IPS DF 6.9 (cell line): ENCODE data around the gene PLOD3.

Experiments
- DNase-seq: peaks from one replicate; pipeline ENCODE4 v3.0.0-alpha.2; 2013; ENCODE audit warnings: low read depth, low spot score
- H3K27ac ChIP-seq: one replicate; pipeline ENCODE4 v1.5.1; 2013; ENCODE audit warnings: low read length, control low read depth
- H3K27me3 ChIP-seq: 2 replicates; pipeline ENCODE4 v1.6.1; 2013; ENCODE audit warnings: mild to moderate bottlenecking, low read length; ENCODE audit not compliant: control insufficient read depth, insufficient read depth
- H3K36me3 ChIP-seq: 2 replicates; pipeline ENCODE4 v1.6.1; 2013; ENCODE audit warnings: low read length; ENCODE audit not compliant: control insufficient read depth, insufficient read depth
- H3K4me1 ChIP-seq: 2 replicates; pipeline ENCODE4 v1.6.1; 2013; ENCODE audit warnings: low read length; ENCODE audit not compliant: control insufficient read depth, insufficient read depth
- H3K4me3 ChIP-seq: 2 replicates; pipeline ENCODE4 v1.5.1; 2013; ENCODE audit warnings: mild to moderate bottlenecking, low read length
- H3K9me3 ChIP-seq: 2 replicates; pipeline ENCODE4 v1.6.1; 2013; ENCODE audit warnings: low read length, inconsistent platforms; ENCODE audit not compliant: control insufficient read depth, insufficient read depth
- WGBS: extraction: QIAGEN DNeasy Blood & Tissue Kit; methylation state at CpG from one replicate; pipeline ENCODE4 v1.1.7; 2013; ENCODE audit warnings: mixed read lengths, missing lambda C conversion rate; ENCODE audit not compliant: insufficient read length, insufficient coverage; 5-methylcytosine and 5-hydroxymethylcytosine counted together

PLOD3 gene

DNA sequence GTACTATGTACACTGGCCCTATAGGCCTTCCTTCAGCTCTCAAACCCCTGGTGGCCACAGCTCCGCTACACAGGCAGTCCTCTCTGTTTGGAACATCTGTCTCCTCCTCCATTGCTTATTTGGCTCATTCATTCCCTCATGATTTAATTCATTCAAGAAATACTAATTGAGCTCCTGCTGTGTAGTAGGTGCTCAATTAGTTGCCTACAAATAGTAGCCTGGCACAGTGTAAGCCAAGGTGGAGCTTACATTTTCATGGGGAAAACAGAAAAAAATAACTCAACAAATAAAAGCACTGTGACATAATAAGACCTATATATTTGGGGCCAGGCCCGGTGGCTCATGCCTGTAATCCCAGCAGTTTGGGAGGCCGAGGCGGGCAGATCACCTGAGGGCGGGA, 30.9 kb upstream of the PLOD3 start:
- no peak for DNase-seq
- H3K27me3 ChIP-seq = no peaks in the 10 kb centered on the region
- H3K4me1 ChIP-seq = peaks cover 4% of the 10 kb centered on the region; the same call in 1 of the 2 replicates
- H3K27ac ChIP-seq = no peak overlapping the region
- H3K36me3 ChIP-seq = no peaks in the 10 kb centered on the region
- no peak overlapping the region for H3K4me3 ChIP-seq
- H3K9me3 ChIP-seq = no peaks in the 10 kb centered on the region
- no CpG with 5 or more reads among the region's 5 CpGs for WGBS

DNA sequence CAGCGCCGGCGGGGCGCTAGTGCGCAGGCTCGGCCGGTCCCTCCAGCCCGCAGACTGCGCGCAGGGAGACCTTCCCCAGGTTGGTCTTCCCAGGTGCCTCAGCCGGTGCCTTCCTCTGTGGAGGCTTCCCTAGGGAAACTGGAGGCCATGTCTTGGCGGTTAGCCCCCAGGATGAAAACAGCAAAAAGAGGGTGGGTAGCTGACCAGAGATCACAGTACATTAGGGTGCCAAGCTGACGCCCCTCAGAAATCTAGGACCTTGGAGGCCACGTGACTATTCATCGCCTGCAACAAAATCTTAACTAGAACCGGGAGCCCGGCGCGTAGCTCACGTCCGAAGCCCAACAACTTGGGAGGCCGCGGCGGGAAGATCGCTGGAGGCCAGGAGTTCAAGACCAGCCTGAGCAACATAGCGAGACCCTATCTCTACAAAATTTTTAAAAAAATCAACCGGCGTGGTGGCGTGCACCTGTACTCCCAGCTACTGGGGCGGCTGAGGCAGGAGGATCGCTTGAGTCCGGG, 27.8 kb upstream of the PLOD3 start:
- Histone ChIP-seq H3K4me3 (peak overlapping the region; percentile 76; the same call in 1 of the 2 replicates), H3K4me1 (peaks cover 2% of the 10 kb centered on the region; the same call in 1 of the 2 replicates), H3K27me3 (no peaks in the 10 kb centered on the region), H3K9me3 (no peaks in the 10 kb centered on the region), H3K27ac (no peak overlapping the region), H3K36me3 (0 out of 2 replicates have a peak, but pooled peaks cover under 1% of the 10 kb centered on the region)
- DNase-seq = no peak
- no CpG with 5 or more reads among the region's 32 CpGs for WGBS

DNA sequence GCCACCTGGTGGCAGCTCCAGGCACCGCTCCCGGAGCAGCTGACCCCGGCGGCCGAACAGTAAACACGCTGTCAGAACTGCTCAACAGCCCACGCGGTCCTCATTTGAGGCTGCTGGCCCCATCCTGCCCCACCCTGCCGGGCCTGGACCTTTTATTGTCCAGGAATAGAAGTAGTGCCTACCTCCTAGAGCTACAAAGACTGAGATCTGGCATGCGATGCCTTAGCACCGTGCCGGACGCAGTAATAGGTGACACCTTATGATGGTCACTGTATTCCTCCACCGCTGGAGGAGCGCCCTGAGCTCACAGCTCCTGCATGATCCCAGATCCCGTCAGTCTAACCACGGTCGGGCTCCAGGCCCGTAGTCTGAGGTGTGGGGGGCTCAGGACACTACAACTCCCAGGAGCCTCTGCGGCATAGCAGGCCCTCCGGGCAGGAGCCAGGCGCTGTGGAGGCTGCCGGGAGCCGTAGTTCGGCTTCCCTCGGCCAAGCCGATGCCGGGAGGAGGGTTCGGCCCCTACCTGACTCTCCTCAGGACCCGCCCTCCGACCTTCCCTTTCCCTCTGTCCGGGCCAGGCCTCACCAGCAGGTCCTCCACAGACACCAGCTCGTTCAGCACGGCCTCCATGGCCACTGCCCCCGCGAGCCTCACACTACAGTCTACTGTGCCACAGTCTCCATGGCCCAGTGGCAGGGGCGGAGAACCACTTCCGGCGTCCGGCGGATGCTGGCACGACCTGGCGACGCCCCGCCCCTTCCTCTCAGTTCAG, 27.2 kb upstream of the PLOD3 start, which contains the start of gene FIS1:
FIS1 (minus strand) TSS at position 707 of the 772 bp plus-strand sequence; CDS start at position 630, 77 bp downstream.
- H3K9me3 ChIP-seq = no peaks in the 10 kb centered on the region
- peaks cover 2% of the 10 kb centered on the region; the same call in 1 of the 2 replicates for H3K4me1 ChIP-seq
- H3K27me3 ChIP-seq = no peaks in the 10 kb centered on the region
- DNase-seq = peak; percentile 84
- no peak within 1 kb of the TSS for H3K27ac ChIP-seq
- WGBS = no CpG with 5 or more reads among the region's 45 CpGs
- 0 out of 2 replicates have a peak, but pooled peaks cover 3% of the 10 kb centered on the region for H3K36me3 ChIP-seq
- peak within 1 kb of the TSS; percentile 76; the same call in 1 of the 2 replicates for H3K4me3 ChIP-seq

DNA sequence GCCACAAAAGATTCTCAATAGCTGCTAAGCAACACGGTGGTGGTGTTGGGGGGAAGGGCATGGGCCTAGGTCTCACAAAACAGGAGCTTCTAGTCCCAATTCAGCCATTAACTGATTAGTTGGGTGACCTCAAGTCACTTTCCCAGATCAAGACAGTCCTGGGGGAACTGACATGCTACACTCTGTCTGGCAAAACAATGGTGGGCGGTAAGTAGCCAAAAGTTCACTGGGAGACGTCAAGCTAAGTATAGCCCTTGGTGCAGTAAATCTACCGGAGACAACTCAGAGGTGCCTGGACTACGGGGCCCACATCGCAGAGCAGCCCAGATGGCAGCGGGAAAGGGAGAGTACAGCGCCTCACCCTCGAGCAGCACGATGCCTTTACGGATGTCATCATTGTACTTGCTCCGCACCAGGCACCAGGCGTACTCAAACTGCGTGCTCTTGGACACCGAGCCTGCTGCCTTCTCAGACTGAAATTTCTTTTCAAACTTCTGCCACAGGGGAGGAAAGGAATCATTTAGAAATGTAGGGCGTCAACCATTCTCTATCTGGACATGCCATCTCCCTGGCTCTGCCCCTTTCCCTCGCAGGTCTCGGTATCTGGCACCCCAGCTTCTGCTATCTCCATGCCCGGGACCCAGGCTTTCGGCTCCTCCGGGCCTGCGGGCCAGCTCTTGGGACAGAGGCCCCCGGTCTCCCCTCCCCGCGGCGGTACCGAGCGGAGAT, 26.4 kb upstream of the PLOD3 start:
- Histone ChIP-seq H3K36me3 (0 out of 2 replicates have a peak, but pooled peaks cover 3% of the 10 kb centered on the region), H3K27ac (no peak overlapping the region), H3K4me3 (peak overlapping the region; percentile 76; the same call in 1 of the 2 replicates), H3K27me3 (no peaks in the 10 kb centered on the region), H3K9me3 (no peaks in the 10 kb centered on the region), H3K4me1 (peaks cover 2% of the 10 kb centered on the region)
- no peak for DNase-seq
- WGBS = no CpG with 5 or more reads among the region's 28 CpGs

DNA sequence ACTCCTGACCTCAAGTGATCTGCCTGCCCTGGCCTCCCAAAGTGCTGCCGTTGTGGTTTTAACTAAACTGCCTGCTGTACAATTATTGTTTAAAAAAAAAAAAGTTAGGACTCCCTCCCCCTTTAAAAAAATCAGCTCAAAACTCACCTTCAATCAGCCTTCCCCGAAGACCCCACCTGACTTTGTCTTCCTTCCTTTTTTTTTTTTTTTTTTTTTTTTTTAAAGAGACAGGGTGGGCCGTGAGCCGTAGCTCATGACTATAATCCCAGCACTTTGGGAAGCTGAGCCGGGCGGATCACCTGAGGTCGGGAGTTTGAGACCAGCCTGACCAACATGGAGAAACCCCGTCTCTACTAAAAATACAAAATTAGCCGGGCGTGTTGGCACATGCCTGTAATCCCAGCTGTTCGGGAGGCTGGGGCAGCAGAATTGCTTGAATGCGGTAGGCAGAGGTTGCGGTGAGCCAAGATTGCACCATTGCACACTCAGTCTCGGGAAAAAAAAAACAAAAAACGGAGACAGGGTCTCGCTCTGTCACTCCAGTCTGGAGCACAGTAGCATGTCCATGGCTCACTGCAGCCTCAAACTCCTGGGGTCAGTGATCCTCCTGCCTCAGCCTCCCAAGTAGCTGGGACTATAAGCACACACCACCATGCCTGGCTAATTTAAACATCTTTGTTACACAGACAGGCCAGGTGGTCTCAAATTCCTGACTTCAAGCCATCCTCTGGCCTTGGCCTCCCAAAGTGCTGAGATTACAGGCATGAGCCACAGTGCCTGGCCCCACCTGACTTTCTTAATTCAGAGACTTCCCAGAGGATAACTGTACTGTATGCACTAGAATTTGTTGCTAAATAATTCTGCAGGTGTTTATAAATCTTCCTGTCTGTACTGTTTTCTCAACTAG, 24.3 kb upstream of the PLOD3 start:
- H3K27ac ChIP-seq = no peak overlapping the region

DNA sequence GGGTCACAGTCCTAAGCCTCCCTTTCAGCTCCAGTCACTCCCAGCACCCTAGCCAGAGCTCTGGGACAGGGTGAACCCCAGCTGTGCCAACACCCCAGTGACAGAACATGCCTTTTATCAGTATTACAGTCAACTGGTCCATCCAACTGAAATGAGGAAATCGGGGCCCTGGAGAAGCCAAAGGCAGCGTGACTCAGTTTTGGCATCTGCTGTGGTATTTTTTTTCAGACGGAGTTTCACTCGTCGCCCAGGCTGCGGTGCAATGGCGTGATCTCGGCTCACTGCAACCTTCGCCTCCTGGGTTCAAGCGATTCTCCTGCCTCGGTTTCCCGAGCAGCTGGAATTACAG, 23.6 kb upstream of the PLOD3 start:
- 0 out of 2 replicates have a peak, but pooled peaks cover 3% of the 10 kb centered on the region for H3K36me3 ChIP-seq
- H3K27me3 ChIP-seq = no peaks in the 10 kb centered on the region
- DNase-seq = no peak
- WGBS = no CpG with 5 or more reads among the region's 12 CpGs
- no peaks in the 10 kb centered on the region for H3K9me3 ChIP-seq
- H3K4me3 ChIP-seq = no peak overlapping the region
- no peak overlapping the region for H3K27ac ChIP-seq
- H3K4me1 ChIP-seq = peaks cover 5% of the 10 kb centered on the region

More for the DNA sequence above, 24.3 kb upstream of the PLOD3 start:
- no peaks in the 10 kb centered on the region for H3K9me3 ChIP-seq
- H3K4me3 ChIP-seq = no peak overlapping the region
- WGBS = no CpG with 5 or more reads among the region's 16 CpGs
- H3K4me1 ChIP-seq = peaks cover 5% of the 10 kb centered on the region
- DNase-seq = no peak
- H3K36me3 ChIP-seq = 0 out of 2 replicates have a peak, but pooled peaks cover 3% of the 10 kb centered on the region
- no peaks in the 10 kb centered on the region for H3K27me3 ChIP-seq

DNA sequence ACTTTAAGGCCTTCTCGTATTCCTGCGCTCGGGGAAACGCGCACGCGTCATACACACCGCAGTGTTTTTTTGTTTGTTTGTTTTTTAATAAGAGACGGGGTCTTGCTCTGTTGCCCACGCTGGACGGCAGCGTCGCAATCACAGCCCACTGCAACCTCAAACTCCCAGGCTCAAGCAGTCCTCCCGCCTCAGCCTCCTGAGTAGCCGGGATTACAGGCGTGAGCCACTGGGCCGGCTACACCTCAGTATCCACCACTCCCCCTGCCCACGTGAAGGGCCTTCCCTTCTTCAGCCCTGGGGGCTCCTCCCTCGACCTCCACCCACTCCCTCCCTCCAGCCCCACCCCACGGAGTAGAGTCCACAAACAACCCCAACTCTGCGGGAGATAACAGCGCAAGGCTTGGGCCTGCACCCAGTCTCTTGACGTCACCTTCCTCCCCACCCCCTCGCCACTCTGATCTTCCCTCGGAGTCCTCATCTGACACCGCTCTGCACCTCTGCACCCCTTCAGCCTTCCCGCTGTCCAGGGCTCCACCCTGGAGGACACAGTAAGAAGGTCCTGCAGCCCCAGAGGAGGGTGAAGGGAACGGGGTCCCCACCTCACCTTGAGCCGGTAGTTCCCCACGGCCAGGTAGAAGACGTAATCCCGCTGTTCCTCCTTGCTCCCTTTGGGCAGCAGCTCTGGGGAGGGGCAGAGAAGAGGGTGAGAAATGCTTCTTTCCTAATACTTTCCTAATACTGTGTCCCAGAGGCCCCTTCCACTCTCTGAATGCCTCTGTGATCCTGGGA, 23.0 kb upstream of the PLOD3 start:
- Histone ChIP-seq H3K27ac (no peak overlapping the region), H3K36me3 (0 out of 2 replicates have a peak, but pooled peaks cover 3% of the 10 kb centered on the region), H3K4me3 (no peak overlapping the region), H3K4me1 (peaks cover 5% of the 10 kb centered on the region), H3K9me3 (no peaks in the 10 kb centered on the region), H3K27me3 (no peaks in the 10 kb centered on the region)
- no CpG with 5 or more reads among the region's 32 CpGs for WGBS
- DNase-seq = no peak

DNA sequence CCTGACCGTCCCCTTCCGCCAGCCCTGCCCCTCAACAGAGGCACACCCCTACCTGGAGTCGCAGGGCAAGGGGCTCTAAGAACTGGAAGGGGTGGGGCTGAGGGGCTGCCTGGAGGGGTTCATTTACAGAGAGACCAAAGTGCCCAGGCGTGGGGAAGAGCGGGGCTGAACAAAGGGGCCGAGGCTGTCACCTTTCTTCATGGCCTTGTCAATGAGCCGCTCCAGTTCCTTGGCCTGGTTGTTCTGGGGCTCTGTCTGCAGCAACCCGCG, 22.5 kb upstream of the PLOD3 start:
- no CpG with 5 or more reads among the region's 9 CpGs for WGBS
- Histone ChIP-seq H3K4me1 (peaks cover 5% of the 10 kb centered on the region), H3K36me3 (0 out of 2 replicates have a peak, but pooled peaks cover 3% of the 10 kb centered on the region), H3K27me3 (no peaks in the 10 kb centered on the region), H3K4me3 (no peak overlapping the region), H3K9me3 (no peaks in the 10 kb centered on the region), H3K27ac (no peak overlapping the region)
- DNase-seq = no peak

DNA sequence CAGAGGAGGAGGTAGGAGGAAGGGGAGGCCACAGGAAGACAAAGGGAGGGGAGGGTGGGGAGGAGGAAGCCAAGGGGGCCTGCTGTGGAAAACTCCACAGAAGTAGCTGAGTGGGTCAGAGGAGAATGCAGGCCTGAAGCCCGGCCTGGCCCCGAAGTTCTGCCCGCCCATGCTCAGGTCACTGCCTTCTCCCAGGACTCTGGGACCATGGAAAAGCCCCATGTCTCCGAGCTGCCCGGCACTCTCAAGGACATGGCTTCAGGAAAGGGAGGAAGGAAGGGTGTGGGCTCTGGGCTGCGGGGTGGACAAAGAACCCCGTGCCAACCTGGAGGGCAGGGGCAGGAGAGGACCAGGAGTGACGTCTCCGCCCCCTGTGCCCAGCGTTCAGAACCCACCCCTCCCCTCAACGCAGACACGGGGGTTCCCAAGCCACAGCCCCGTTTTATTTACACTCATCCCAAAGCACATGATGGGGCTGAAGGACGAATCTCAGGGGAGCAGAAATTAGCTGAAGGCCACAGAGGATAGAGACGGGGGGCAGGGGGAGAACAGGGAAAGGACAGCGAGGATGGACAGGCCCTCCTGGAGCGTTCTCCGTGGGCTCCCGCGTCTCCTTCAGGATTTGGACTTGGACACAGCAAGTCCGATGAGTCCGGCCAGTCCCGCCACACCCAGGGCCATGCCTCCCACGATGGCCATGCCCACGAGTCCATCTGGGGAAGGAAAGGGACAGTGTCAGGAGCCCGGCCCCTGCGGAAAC, 22.0 kb upstream of the PLOD3 start:
- no CpG with 5 or more reads among the region's 27 CpGs for WGBS

More for the DNA sequence above, 22.0 kb upstream of the PLOD3 start:
- no peaks in the 10 kb centered on the region for H3K9me3 ChIP-seq
- no peak for DNase-seq
- H3K27me3 ChIP-seq = no peaks in the 10 kb centered on the region
- 0 out of 2 replicates have a peak, but pooled peaks cover 3% of the 10 kb centered on the region for H3K36me3 ChIP-seq
- no peak overlapping the region for H3K27ac ChIP-seq
- H3K4me3 ChIP-seq = no peak overlapping the region
- peaks cover 7% of the 10 kb centered on the region for H3K4me1 ChIP-seq
